H9 (cell line): Measurements from ENCODE around the gene TNXB. TPM values are rescaled to one million over a fixed set of nuclear protein-coding genes. Genes with fewer than 3 reads are reported as not detected.

Experiments
- DNase-seq: peaks from one replicate; pipeline ENCODE4 v3.0.0-alpha.2; 2017
- H2AFZ ChIP-seq: one replicate; pipeline ENCODE4 v1.6.1; 2013; ENCODE audit warnings: mild to moderate bottlenecking, low read length, control low read depth, moderate library complexity
- H2AK5ac ChIP-seq: 2 replicates; pipeline ENCODE4 v1.6.1; 2013; ENCODE audit warnings: low read length, control low read depth, mixed read lengths; ENCODE audit not compliant: insufficient read length
- H2BK120ac ChIP-seq: one replicate; pipeline ENCODE4 v1.6.1; 2013; ENCODE audit warnings: low read depth, mild to moderate bottlenecking, low read length, control low read depth, inconsistent platforms; ENCODE audit not compliant: poor library complexity, severe bottlenecking
- H2BK12ac ChIP-seq: 2 replicates; pipeline ENCODE4 v1.6.1; 2013; ENCODE audit warnings: low read length, control low read depth, mixed read lengths, low read depth; ENCODE audit not compliant: insufficient read length
- H2BK15ac ChIP-seq: 2 replicates; pipeline ENCODE4 v1.6.1; 2013; ENCODE audit warnings: low read depth, low read length, control low read depth
- H2BK20ac ChIP-seq: one replicate; pipeline ENCODE4 v1.6.1; 2013; ENCODE audit warnings: low read depth, mild to moderate bottlenecking, low read length, control low read depth, inconsistent platforms; ENCODE audit not compliant: poor library complexity, severe bottlenecking
- H2BK5ac ChIP-seq: 2 replicates; pipeline ENCODE4 v1.6.1; 2013; ENCODE audit warnings: low read length, control low read depth, mixed read lengths; ENCODE audit not compliant: insufficient read length
- H3K14ac ChIP-seq: 2 replicates; pipeline ENCODE4 v1.6.1; 2013; ENCODE audit warnings: low read length, control low read depth; ENCODE audit not compliant: insufficient read depth
- H3K18ac ChIP-seq: 2 replicates; pipeline ENCODE4 v1.6.1; 2013; ENCODE audit warnings: low read depth, mild to moderate bottlenecking, mixed read lengths, low read length, control low read depth; ENCODE audit not compliant: insufficient read length
- H3K23ac ChIP-seq: 2 replicates; pipeline ENCODE4 v1.6.1; 2013; ENCODE audit warnings: low read length, control low read depth, mixed read lengths, low read depth; ENCODE audit not compliant: insufficient read length
- H3K23me2 ChIP-seq: 2 replicates; pipeline ENCODE4 v1.6.1; 2013; ENCODE audit warnings: low read depth, mild to moderate bottlenecking, mixed read lengths, low read length, control low read depth; ENCODE audit not compliant: insufficient read length, poor library complexity, severe bottlenecking
- H3K27ac ChIP-seq: 2 replicates; pipeline ENCODE4 v1.5.1; 2013; ENCODE audit warnings: low read length, control low read depth, mixed read lengths, low read depth; ENCODE audit not compliant: insufficient read length
- H3K27me3 ChIP-seq: 2 replicates; pipeline ENCODE4 v1.6.1; 2013; ENCODE audit warnings: low read length, control low read depth, inconsistent platforms; ENCODE audit not compliant: insufficient read depth
- H3K4ac ChIP-seq: 2 replicates; pipeline ENCODE4 v1.6.1; 2013; ENCODE audit warnings: low read depth, mild to moderate bottlenecking, control low read depth, inconsistent platforms, low read length, moderate library complexity
- H3K4me1 ChIP-seq: 2 replicates; pipeline ENCODE4 v1.6.1; 2013; ENCODE audit warnings: low read length, control low read depth, inconsistent platforms; ENCODE audit not compliant: insufficient read depth
- H3K4me2 ChIP-seq: 2 replicates; pipeline ENCODE4 v1.6.1; 2013; ENCODE audit warnings: low read length, control low read depth, mixed read lengths; ENCODE audit not compliant: insufficient read length, insufficient read depth
- H3K56ac ChIP-seq: 2 replicates; pipeline ENCODE4 v1.6.1; 2013; ENCODE audit warnings: low read depth, mild to moderate bottlenecking, mixed read lengths, low read length, control low read depth; ENCODE audit not compliant: insufficient read length
- H3K79me1 ChIP-seq: 2 replicates; pipeline ENCODE4 v1.6.1; 2013; ENCODE audit warnings: low read depth, mild to moderate bottlenecking, moderate library complexity, low read length, control low read depth, inconsistent platforms; ENCODE audit not compliant: insufficient read depth, poor library complexity, severe bottlenecking
- H3K79me2 ChIP-seq: 2 replicates; pipeline ENCODE4 v1.6.1; 2013; ENCODE audit warnings: low read length, control low read depth, inconsistent platforms; ENCODE audit not compliant: insufficient read depth
- H3K9ac ChIP-seq: 2 replicates; pipeline ENCODE4 v1.6.1; 2013; ENCODE audit warnings: low read length, control low read depth, mixed read lengths; ENCODE audit not compliant: insufficient read length; ENCODE audit errors: extremely low read depth
- H3K9me3 ChIP-seq: one replicate; pipeline ENCODE4 v1.6.1; 2013; ENCODE audit warnings: low read depth, low read length, inconsistent platforms; ENCODE audit not compliant: control insufficient read depth
- H3T11ph ChIP-seq: one replicate; pipeline ENCODE4 v1.6.1; 2013; ENCODE audit warnings: mild to moderate bottlenecking, low read length, control low read depth, inconsistent platforms
- H4K20me1 ChIP-seq: one replicate; pipeline ENCODE4 v1.6.1; 2013; ENCODE audit not compliant: control insufficient read depth, insufficient read length, insufficient read depth
- H4K5ac ChIP-seq: 2 replicates; pipeline ENCODE4 v1.6.1; 2013; ENCODE audit warnings: low read depth, mild to moderate bottlenecking, mixed read lengths, low read length, control low read depth; ENCODE audit not compliant: insufficient read length
- H4K8ac ChIP-seq: replicated peaks from 2 replicates; pipeline ENCODE4 v1.6.1; 2013; ENCODE audit warnings: low read length, control low read depth, mixed read lengths, low read depth; ENCODE audit not compliant: insufficient read length
- H4K91ac ChIP-seq: 2 replicates; pipeline ENCODE4 v1.6.1; 2013; ENCODE audit warnings: low read depth, mild to moderate bottlenecking, moderate library complexity, mixed read lengths, low read length, control low read depth; ENCODE audit not compliant: insufficient read length
- H3K27ac Mint-ChIP-seq, 3 experiments: 2 replicates in 2 of 3; 3 replicates in 1 of 3; pipeline ENCODE4 v1.8.0; 2020 to 2021; ENCODE audit warnings: mixed read lengths in 3 of 3, mild to moderate bottlenecking in 1 of 3, moderate library complexity in 1 of 3
- H3K27me3 Mint-ChIP-seq: 2 replicates; pipeline ENCODE4 v1.8.0; 2021; ENCODE audit warnings: low read depth, mild to moderate bottlenecking, moderate library complexity, mixed read lengths
- H3K36me3 Mint-ChIP-seq, 3 experiments: 2 replicates in 2 of 3; 3 replicates in 1 of 3; pipeline ENCODE4 v1.8.0; 2020 to 2021; ENCODE audit warnings: low read depth in 3 of 3, mixed read lengths in 3 of 3; ENCODE audit not compliant: insufficient read depth in 1 of 3
- H3K4me1 Mint-ChIP-seq, 2 experiments: 2 replicates each; pipeline ENCODE4 v1.8.0; 2020; ENCODE audit warnings: mixed read lengths in 2 of 2
- H3K4me3 Mint-ChIP-seq, 2 experiments: 2 replicates in 1 of 2; 3 replicates in 1 of 2; pipeline ENCODE4 v1.8.0; 2020 to 2021; ENCODE audit warnings: mild to moderate bottlenecking in 2 of 2, mixed read lengths in 2 of 2, moderate library complexity in 1 of 2
- H3K9me3 Mint-ChIP-seq, 2 experiments: 2 replicates in 1 of 2; 3 replicates in 1 of 2; pipeline ENCODE4 v1.8.0; 2020; ENCODE audit warnings: mild to moderate bottlenecking in 2 of 2, mixed read lengths in 2 of 2, moderate library complexity in 1 of 2
- CTCF ChIP-seq: fragments of 200-600 bp; sonication (generic); conservative IDR thresholded peaks from 3 replicates; pipeline ENCODE4 v1.8.0; 2021; ENCODE audit warnings: antibody characterized with exemption, mild to moderate bottlenecking
- WGBS: extraction: QIAGEN DNeasy Blood & Tissue Kit; methylation state at CpG from one replicate; pipeline ENCODE4 v1.1.7; 2013; ENCODE audit warnings: missing lambda C conversion rate, low lambda C conversion rate, mixed read lengths; ENCODE audit not compliant: insufficient read length; ENCODE audit errors: extremely low coverage; 5-methylcytosine and 5-hydroxymethylcytosine counted together
- total RNA-seq: library from RNA; stranded (reverse); gene quantifications from 2 replicates; pipeline ENCODE4 v1.2.1, GENCODE V29; 2021

TNXB gene
- total RNA-seq, 1 experiment from 2014 or later = 5.0 TPM

GRCh38 chr6:32151863-32152768 lies 43.0 kb upstream of the TNXB start, which contains the start of gene PRRT1:
PRRT1 (minus strand) TSS chr6:32151939; CDS start chr6:32151827, 112 bp downstream.
- H3K4ac ChIP-seq = no peak within 1 kb of the TSS
- H4K8ac ChIP-seq = no peak within 1 kb of the TSS
- H3K18ac ChIP-seq = no peak within 1 kb of the TSS
- H2AK5ac ChIP-seq = no peak within 1 kb of the TSS
- no peak within 1 kb of the TSS for H3K23ac ChIP-seq
- H3K36me3 Mint-ChIP-seq = peaks cover 11 to 18% (median 15%) of the 10 kb centered on the region in 3 experiments; a peak in 6 of 7 replicates
- H2BK12ac ChIP-seq = no peak within 1 kb of the TSS
- H3K23me2 ChIP-seq = peaks cover 41% of the 10 kb centered on the region
- H2AFZ ChIP-seq = no peak within 1 kb of the TSS
- H2BK15ac ChIP-seq = no peak within 1 kb of the TSS
- H3K27me3 ChIP-seq = no peaks in the 10 kb centered on the region; the same call in 1 of the 2 replicates
- no peak within 1 kb of the TSS for H4K5ac ChIP-seq
- peak within 1 kb of the TSS; percentile 81 for H3K4me2 ChIP-seq
- no peak within 1 kb of the TSS for H3T11ph ChIP-seq
- peaks cover 35 to 56% of the 10 kb centered on the region in 2 experiments for H3K4me1 Mint-ChIP-seq
- peak within 1 kb of the TSS in 2 of 3 experiments; percentile 99; a peak in 4 of 7 replicates for H3K27ac Mint-ChIP-seq
- H2BK20ac ChIP-seq = no peak within 1 kb of the TSS
- no peaks in the 10 kb centered on the region; the same call in 1 of the 2 replicates for H3K79me2 ChIP-seq
- H3K27me3 Mint-ChIP-seq = peaks cover 4% of the 10 kb centered on the region
- TF ChIP-seq CTCF = no peak
- no peak within 1 kb of the TSS for H2BK120ac ChIP-seq
- H3K9me3 Mint-ChIP-seq = no peaks in the 10 kb centered on the region; a peak in 1 of 5 replicates
- H3K4me1 ChIP-seq = peaks cover 4% of the 10 kb centered on the region
- H4K91ac ChIP-seq = no peak within 1 kb of the TSS
- WGBS = no CpG with 5 or more reads among the region's 24 CpGs
- no peaks in the 10 kb centered on the region for H3K79me1 ChIP-seq
- H2BK5ac ChIP-seq = no peak within 1 kb of the TSS
- peak within 1 kb of the TSS; percentile 97 to 98 for H3K4me3 Mint-ChIP-seq
- H3K56ac ChIP-seq = no peak within 1 kb of the TSS
- no peaks in the 10 kb centered on the region for H4K20me1 ChIP-seq
- DNase-seq = no peak
- H3K14ac ChIP-seq = no peak within 1 kb of the TSS
- no peaks in the 10 kb centered on the region for H3K9me3 ChIP-seq
- H3K27ac ChIP-seq = no peak within 1 kb of the TSS
- no peak within 1 kb of the TSS for H3K9ac ChIP-seq
